ENCODE data around the gene BFSP1. TPM values are rescaled to one million over a fixed set of nuclear protein-coding genes. Genes with fewer than 3 reads are reported as not detected.

The BFSP1 gene
- polyA plus RNA-seq, 1 of the 3 experiments (the other 2 are of a cell fraction): 7.1 TPM

DNA sequence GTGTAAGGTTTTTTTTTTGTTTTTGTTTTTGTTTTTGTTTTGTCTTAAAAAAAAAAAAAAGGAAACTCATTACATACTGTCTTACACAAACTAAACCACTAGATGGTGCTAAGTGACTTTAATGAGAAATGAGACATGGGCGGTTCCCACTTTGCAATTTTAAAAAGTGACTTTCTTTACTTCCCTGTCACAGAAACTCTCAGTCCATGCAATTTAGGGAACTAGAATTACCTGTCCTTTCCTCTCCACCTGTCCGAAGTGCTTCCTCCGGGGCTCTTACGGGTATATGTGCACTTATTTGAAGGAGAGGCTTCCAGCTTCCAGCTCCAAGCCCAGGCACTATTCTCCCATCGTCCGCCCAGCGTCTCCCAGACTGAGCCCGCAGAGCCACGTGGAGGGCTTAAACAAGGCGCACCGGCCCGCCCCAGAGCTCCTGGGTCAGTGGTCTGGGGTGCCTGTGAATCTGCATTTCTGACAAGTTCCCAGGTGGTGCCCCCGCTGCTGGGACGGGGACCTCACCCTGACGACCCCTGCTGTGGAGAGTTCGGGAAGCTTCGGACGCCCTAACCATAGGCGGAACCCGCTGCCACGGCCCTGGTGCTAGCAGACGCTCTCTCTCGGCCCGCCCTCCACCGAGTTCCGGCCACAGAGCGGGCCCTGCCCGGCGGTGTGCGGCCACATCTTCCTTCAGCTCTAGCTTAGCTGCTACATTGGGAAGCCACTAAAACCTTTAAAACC is 26.1 kb downstream of the BFSP1 start:
- Histone ChIP-seq H2AFZ (ENCODE audit: low read depth) (peak overlapping the region; percentile 70; the same call in 1 of the 2 replicates), H3K4me2 (peak overlapping the region; percentile 49), H3K36me3 (replicated peaks in 1 of 2; ENCODE audit: control insufficient read depth in 1 of 2, insufficient read depth in 2 of 2, low read length in 1 of 2) (no peaks in the 10 kb centered on the region), H3K4me1 (ENCODE audit: control insufficient read depth in 1 of 2, insufficient read depth in 2 of 2, low read depth in 1 of 2, low read length in 1 of 2) (peaks cover 0 to 9% of the 10 kb centered on the region in 2 experiments; a peak in 1 of 4 replicates), H3K9me2 (no peaks in the 10 kb centered on the region), H3K4me3 (ENCODE audit: low read depth in 2 of 2, low read length in 1 of 2) (peak overlapping the region; percentile 35 to 52), H3K27me3 (ENCODE audit: insufficient read depth) (no peaks in the 10 kb centered on the region), H4K20me1 (ENCODE audit: insufficient read depth) (no peaks in the 10 kb centered on the region), H3K27ac (ENCODE audit: low read depth in 2 of 2, low read length in 1 of 2) (no peak overlapping the region), H3K9me3 (no peaks in the 10 kb centered on the region), H3K79me2 (ENCODE audit: insufficient read depth) (no peaks in the 10 kb centered on the region), H3F3A (replicated peaks; ENCODE audit: insufficient read depth) (no peaks in the 10 kb centered on the region), H3K9ac (no peak overlapping the region)
- peak; percentile 59 for TF ChIP-seq SMC3 (IDR thresholded peaks at IDR 0.05; ENCODE audit: low read depth, low read length)
- TF ChIP-seq, protein P1, sequence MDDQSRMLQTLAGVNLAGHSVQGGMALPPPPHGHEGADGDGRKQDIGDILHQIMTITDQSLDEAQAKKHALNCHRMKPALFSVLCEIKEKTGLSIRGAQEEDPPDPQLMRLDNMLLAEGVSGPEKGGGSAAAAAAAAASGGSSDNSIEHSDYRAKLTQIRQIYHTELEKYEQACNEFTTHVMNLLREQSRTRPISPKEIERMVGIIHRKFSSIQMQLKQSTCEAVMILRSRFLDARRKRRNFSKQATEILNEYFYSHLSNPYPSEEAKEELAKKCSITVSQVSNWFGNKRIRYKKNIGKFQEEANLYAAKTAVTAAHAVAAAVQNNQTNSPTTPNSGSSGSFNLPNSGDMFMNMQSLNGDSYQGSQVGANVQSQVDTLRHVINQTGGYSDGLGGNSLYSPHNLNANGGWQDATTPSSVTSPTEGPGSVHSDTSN (IDR thresholded peaks at IDR 0.05): peak; percentile 68
- TF ChIP-seq EP300 (IDR thresholded peaks at IDR 0.05; ENCODE audit: borderline replicate concordance in 1 of 2, low read depth in 1 of 2, low read length in 1 of 2): no peak
- TF ChIP-seq, protein P2, sequence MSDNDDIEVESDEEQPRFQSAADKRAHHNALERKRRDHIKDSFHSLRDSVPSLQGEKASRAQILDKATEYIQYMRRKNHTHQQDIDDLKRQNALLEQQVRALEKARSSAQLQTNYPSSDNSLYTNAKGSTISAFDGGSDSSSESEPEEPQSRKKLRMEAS (IDR thresholded peaks at IDR 0.05; ENCODE audit: low read depth): 0 out of 2 replicates have a peak, but pooled peaks have one; percentile 32
- 0 out of 2 replicates have a peak, but pooled peaks have one; percentile 24 for TF ChIP-seq MXI1 (IDR thresholded peaks at IDR 0.05; ENCODE audit: low read depth, low read length)
- TF ChIP-seq RAD21 (IDR thresholded peaks at IDR 0.05; ENCODE audit: low read length): peak; percentile 83
- TF ChIP-seq, protein P3, sequence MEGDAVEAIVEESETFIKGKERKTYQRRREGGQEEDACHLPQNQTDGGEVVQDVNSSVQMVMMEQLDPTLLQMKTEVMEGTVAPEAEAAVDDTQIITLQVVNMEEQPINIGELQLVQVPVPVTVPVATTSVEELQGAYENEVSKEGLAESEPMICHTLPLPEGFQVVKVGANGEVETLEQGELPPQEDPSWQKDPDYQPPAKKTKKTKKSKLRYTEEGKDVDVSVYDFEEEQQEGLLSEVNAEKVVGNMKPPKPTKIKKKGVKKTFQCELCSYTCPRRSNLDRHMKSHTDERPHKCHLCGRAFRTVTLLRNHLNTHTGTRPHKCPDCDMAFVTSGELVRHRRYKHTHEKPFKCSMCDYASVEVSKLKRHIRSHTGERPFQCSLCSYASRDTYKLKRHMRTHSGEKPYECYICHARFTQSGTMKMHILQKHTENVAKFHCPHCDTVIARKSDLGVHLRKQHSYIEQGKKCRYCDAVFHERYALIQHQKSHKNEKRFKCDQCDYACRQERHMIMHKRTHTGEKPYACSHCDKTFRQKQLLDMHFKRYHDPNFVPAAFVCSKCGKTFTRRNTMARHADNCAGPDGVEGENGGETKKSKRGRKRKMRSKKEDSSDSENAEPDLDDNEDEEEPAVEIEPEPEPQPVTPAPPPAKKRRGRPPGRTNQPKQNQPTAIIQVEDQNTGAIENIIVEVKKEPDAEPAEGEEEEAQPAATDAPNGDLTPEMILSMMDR (IDR thresholded peaks at IDR 0.05): peak; percentile 71
- no peak for TF ChIP-seq MEF2A (IDR thresholded peaks at IDR 0.05; ENCODE audit: borderline replicate concordance, low read depth)
- 32% methylated on average over 14 of the region's 30 CpGs for WGBS (ENCODE audit: low lambda C conversion rate)
- ChIA-PET POLR2A (interaction anchor here (1.0 kb wide), 1 partner anchor 66 kb away, joined by 3 read pairs; no protein-coding TSS in a partner anchor), CTCF (interaction anchor here (0.5 to 3.9 kb wide), 48 partner anchors 9 to 1470 kb away, joined by 3 to 36 read pairs (median 4); partner anchors contain the start of genes BFSP1 and RRBP1)
- DNase-seq: peak; percentile 59

DNA sequence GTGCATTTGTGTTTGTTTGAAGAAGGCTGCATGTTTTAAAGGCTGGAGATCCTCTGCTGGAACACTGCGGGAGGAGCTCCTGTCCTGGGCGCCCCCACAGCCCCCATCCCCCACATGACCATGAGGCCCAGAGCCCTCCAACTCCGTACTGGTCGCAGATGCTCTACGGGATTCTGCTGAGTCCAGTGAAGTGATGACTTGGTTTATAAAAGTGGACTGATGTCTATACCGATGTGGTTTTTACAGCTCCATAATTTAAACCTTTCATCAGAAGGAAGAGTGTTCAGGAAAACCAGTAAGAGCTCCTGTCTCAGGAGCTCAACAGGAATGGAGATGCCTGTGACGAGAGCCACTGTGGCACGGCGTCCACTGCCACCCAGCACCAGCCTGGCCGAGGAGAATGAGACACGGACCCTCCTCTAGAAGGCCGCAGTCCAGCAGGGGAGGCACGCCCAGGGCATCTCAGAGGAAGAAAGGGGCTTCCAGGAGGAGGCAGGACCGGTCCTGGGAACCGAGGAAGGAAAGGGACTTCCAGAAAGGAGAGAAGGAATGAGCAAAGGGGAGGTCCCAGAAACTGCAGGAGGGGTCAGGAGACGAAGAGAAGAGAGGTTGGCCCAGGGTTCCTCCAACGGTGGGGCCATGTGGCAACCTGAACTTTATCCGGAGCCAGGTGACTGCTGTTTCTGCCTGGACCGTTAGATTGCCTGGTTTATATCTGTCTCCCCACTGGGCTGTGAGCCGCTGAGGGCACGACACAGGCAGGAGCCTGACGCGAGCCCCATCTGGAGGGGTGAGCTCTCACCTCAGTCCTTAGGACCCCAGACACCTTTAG is 26.9 kb downstream of the BFSP1 start:
- TF ChIP-seq NRF1 (IDR thresholded peaks at IDR 0.05; ENCODE audit: low read depth, low read length): no peak
- TF ChIP-seq, protein P4, sequence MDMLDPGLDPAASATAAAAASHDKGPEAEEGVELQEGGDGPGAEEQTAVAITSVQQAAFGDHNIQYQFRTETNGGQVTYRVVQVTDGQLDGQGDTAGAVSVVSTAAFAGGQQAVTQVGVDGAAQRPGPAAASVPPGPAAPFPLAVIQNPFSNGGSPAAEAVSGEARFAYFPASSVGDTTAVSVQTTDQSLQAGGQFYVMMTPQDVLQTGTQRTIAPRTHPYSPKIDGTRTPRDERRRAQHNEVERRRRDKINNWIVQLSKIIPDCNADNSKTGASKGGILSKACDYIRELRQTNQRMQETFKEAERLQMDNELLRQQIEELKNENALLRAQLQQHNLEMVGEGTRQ (IDR thresholded peaks at IDR 0.05; ENCODE audit: borderline replicate concordance, low read depth, low read length): no peak
- no peak for TF ChIP-seq RXRA (IDR thresholded peaks at IDR 0.05; ENCODE audit: borderline replicate concordance, low read depth)
- no peak for TF ChIP-seq ELF1 (IDR thresholded peaks at IDR 0.05)
- TF ChIP-seq POLR2AphosphoS5 (IDR thresholded peaks at IDR 0.05; ENCODE audit: low read depth, low read length): no peak
- no peak for TF ChIP-seq FOXJ3 (CRISPR knock-in tag; IDR thresholded peaks at IDR 0.05)
- TF ChIP-seq RCOR1 (IDR thresholded peaks at IDR 0.05; ENCODE audit: low read length): no peak
- TF ChIP-seq RFX5 (IDR thresholded peaks at IDR 0.05; ENCODE audit: low read length): no peak
- no peak for TF ChIP-seq TCF12 (IDR thresholded peaks at IDR 0.05)
- TF ChIP-seq MXI1 (IDR thresholded peaks at IDR 0.05; ENCODE audit: low read depth, low read length): no peak
- TF ChIP-seq, protein P5, sequence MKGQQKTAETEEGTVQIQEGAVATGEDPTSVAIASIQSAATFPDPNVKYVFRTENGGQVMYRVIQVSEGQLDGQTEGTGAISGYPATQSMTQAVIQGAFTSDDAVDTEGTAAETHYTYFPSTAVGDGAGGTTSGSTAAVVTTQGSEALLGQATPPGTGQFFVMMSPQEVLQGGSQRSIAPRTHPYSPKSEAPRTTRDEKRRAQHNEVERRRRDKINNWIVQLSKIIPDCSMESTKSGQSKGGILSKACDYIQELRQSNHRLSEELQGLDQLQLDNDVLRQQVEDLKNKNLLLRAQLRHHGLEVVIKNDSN (IDR thresholded peaks at IDR 0.05; ENCODE audit: borderline replicate concordance, low read depth): no peak
- TF ChIP-seq CHD2 (IDR thresholded peaks at IDR 0.05; ENCODE audit: low read length, partially characterized antibody): no peak
- no peak for TF ChIP-seq FOXM1 (IDR thresholded peaks at IDR 0.05; ENCODE audit: low read depth)
- no peak for TF ChIP-seq RAD21 (IDR thresholded peaks at IDR 0.05; ENCODE audit: low read length)
- H3K36me3 ChIP-seq (replicated peaks in 1 of 2; ENCODE audit: control insufficient read depth in 1 of 2, insufficient read depth in 2 of 2, low read length in 1 of 2): no peaks in the 10 kb centered on the region
- peak overlapping the region; percentile 65; the same call in 1 of the 2 replicates for H2AFZ ChIP-seq (ENCODE audit: low read depth)
- ChIA-PET POLR2A (interaction anchor here (1.0 kb wide), 1 partner anchor 66 kb away, joined by 3 read pairs; no protein-coding TSS in a partner anchor), CTCF (interaction anchor here (0.5 to 3.9 kb wide), 41 partner anchors 9 to 1469 kb away, joined by 3 to 36 read pairs (median 4); partner anchors contain the start of genes DSTN and RRBP1)
- peak; percentile 52 for DNase-seq
- no peaks in the 10 kb centered on the region for H3K9me3 ChIP-seq
- no peaks in the 10 kb centered on the region for H3F3A ChIP-seq (replicated peaks; ENCODE audit: insufficient read depth)
- 33% methylated on average over 23 of the region's 23 CpGs for WGBS (ENCODE audit: low lambda C conversion rate)
- H3K79me2 ChIP-seq (ENCODE audit: insufficient read depth): no peaks in the 10 kb centered on the region
- H4K20me1 ChIP-seq (ENCODE audit: insufficient read depth): no peaks in the 10 kb centered on the region
- H3K9ac ChIP-seq: no peak overlapping the region
- H3K9me2 ChIP-seq: no peaks in the 10 kb centered on the region
- peak overlapping the region; percentile 35 to 52 for H3K4me3 ChIP-seq (ENCODE audit: low read depth in 2 of 2, low read length in 1 of 2)
- peak overlapping the region; percentile 49 for H3K4me2 ChIP-seq
- H3K27me3 ChIP-seq (ENCODE audit: insufficient read depth): no peaks in the 10 kb centered on the region
- H3K27ac ChIP-seq (ENCODE audit: low read depth in 2 of 2, low read length in 1 of 2): no peak overlapping the region
- peaks cover 0 to 9% of the 10 kb centered on the region in 2 experiments; a peak in 1 of 4 replicates for H3K4me1 ChIP-seq (ENCODE audit: control insufficient read depth in 1 of 2, insufficient read depth in 2 of 2, low read depth in 1 of 2, low read length in 1 of 2)

Measured in SK-N-SH (cell line).